SJCRH30 (cell line): ENCODE measurements around the gene PSD2. TPM values are rescaled to one million over a fixed set of nuclear protein-coding genes. Genes with fewer than 3 reads are reported as not detected.

Source experiments
- DNase-seq, 2 experiments: peaks; one replicate each; pipeline ENCODE4 v3.0.0-alpha.2; 2015 to 2020
- H3K27ac ChIP-seq: fragments of 250-450 bp; sonication (Bioruptor Pico); 2 replicates; pipeline ENCODE4 v1.5.1; 2020; ENCODE audit warnings: mild to moderate bottlenecking, moderate library complexity
- H3K27me3 ChIP-seq: fragments of 250-450 bp; sonication (Bioruptor Pico); 2 replicates; pipeline ENCODE4 v1.5.1; 2020; ENCODE audit warnings: mild to moderate bottlenecking, moderate library complexity
- H3K36me3 ChIP-seq: fragments of 250-450 bp; sonication (Bioruptor Pico); 2 replicates; pipeline ENCODE4 v1.5.1; 2020; ENCODE audit warnings: mild to moderate bottlenecking, moderate library complexity
- H3K4me1 ChIP-seq: fragments of 250-450 bp; sonication (Bioruptor Pico); 2 replicates; pipeline ENCODE4 v1.5.1; 2020; ENCODE audit warnings: mild to moderate bottlenecking, moderate library complexity
- H3K4me3 ChIP-seq: fragments of 250-450 bp; sonication (Bioruptor Pico); 2 replicates; pipeline ENCODE4 v1.5.1; 2020; ENCODE audit warnings: mild to moderate bottlenecking, moderate library complexity
- H3K9me3 ChIP-seq: fragments of 250-450 bp; sonication (Bioruptor Pico); replicated peaks from 2 replicates; pipeline ENCODE4 v1.5.1; 2020; ENCODE audit warnings: mild to moderate bottlenecking, moderate library complexity
- total RNA-seq: library from RNA; depleted of rRNA; stranded (reverse); fragments of >200 nt; shearing (Covaris generic); gene quantifications from 2 replicates; pipeline ENCODE4 v1.2.3, GENCODE V29; 2014

Gene PSD2
- total RNA-seq, 1 experiment from 2014 or later, result not detected

DNA sequence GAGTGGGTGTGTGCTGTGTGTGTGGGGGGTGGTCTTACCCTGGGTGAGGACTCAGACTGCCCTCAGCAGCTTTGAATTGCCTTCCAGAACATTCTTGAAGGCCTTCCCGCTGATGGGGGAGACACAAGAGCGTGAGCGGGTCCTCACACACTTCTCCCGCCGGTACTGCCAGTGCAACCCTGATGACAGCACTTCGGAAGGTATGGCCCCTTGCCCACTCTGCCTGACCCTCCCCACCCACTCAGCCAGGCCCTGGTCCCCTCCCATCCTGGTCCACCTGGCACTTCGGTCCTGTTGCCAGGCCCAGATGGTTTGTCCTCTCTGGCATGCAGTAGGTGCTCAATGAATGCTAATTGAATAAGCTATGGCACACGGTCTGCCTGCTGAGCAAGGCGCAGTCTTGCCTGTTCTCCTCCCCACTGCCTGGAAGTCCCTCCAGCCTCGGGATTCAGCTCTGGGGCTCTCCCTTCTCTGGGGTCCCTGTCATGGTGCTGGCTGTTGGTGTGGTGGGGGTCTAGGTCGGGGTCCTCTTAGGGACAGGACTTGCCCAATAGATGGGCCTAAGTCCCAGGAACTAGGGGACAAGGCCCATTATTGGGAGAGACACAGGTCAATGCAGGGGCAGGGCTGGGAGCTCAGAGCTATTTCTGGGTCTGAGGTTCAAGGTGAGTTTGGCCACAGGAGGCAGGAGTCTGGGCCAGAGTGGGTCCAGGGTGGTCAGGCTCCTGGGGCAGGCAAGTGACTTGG lies 26.4 kb downstream of the PSD2 start:
- Histone ChIP-seq H3K27ac (no peak overlapping the region), H3K4me3 (no peak overlapping the region), H3K27me3 (peaks cover 10% of the 10 kb centered on the region), H3K9me3 (peaks cover 3% of the 10 kb centered on the region; the same call in 1 of the 2 replicates), H3K36me3 (no peaks in the 10 kb centered on the region), H3K4me1 (no peaks in the 10 kb centered on the region)
- DNase-seq, result no peak

DNA sequence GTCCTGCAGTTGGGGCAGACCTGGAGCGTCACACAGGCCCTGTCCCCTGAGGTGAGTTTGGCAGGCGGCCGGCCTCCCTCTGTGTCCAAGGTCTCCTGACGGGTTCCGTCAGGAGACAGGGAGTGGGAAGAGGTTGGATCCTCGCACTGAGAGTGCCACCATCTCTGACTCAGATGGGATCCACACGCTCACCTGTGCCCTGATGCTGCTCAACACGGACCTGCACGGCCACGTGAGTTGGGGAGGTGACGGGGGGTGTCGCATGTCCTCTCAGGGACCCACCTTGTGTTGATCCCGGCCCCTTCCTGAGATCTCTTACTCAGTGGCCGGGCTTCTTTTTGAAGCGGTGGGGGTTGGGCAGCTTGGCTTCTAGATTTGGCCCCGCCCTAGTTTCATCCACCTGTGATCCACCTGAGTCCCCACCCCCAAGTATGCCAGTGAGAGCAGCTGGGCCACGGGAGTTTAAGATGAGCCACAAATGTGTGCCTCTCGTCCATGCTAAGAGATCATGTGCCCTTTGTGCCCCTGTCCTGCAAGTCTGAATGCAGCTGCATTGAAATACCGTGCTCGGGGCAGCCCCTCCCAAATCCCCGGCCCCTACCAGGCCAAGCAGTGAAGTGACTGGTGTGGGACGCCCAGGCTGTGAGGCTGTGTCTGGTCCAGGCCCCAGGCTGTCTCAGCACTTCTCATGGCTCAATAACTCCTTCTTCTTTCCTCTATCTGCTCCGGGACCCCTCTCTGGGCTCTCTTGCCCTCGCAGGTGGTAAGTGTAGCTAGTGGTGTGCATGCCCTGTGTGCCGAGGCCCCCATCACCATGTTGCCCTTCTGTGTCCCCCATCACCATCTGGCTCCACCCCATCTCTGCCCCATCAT lies 27.2 kb downstream of the PSD2 start:
- no peaks in the 10 kb centered on the region for H3K4me1 ChIP-seq
- H3K27ac ChIP-seq, result no peak overlapping the region
- H3K9me3 ChIP-seq, result peaks cover 3% of the 10 kb centered on the region; the same call in 1 of the 2 replicates
- H3K36me3 ChIP-seq, result no peaks in the 10 kb centered on the region
- no peak overlapping the region for H3K4me3 ChIP-seq
- H3K27me3 ChIP-seq, result peaks cover 10% of the 10 kb centered on the region
- no peak for DNase-seq

DNA sequence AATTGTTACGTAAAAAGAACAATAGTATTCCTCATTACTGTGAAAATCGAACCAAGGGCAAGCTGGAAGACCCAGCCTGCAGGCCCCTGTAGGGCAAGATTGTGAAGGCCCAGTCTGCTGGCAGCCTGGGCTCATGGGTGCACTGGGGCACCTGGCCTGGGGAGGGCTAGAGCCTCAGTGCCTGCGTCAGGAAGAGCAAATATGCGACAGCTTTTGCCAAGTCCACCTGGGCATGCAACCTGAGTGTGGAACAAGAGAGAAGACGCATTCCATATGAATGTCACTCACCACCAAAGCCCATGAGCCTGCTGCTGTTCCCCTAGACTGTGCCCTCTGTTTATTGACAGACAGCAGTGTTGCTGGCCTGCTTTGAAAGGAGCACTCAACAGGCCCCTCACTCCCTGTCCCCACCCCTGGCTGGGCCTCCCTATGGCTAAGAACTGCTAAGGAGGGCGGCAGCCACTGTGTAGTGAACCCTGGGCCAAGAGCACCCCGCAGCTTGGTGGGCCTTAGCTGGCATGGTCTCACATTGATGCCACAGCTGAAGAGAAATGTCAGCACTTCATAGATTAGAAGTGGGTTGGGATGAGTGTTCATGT lies 28.2 kb downstream of the PSD2 start:
- no peaks in the 10 kb centered on the region for H3K9me3 ChIP-seq
- H3K4me3 ChIP-seq, result no peak overlapping the region
- no peaks in the 10 kb centered on the region for H3K36me3 ChIP-seq
- no peak for DNase-seq
- no peaks in the 10 kb centered on the region for H3K4me1 ChIP-seq
- H3K27ac ChIP-seq, result no peak overlapping the region
- peaks cover 10% of the 10 kb centered on the region for H3K27me3 ChIP-seq

DNA sequence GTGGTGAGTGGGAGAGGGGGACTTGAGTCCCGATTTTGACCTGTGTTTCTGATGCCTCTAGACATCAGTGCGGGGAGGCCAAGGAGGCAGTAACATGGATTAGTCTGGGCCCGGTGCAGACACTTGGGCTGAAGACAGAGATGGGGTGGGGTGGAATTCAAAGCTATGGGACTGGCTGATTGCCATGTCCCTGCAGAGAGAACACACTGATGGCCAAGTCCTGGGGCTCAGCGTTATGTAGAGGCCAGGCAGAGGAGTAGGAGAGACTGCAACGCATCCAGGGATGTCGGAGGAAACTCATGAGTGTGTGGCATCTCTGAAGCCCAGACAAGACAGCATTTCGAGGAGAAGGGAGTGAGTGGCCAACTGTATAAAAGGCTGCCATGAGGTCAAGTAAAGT lies 30.1 kb downstream of the PSD2 start:
- H3K4me1 ChIP-seq, result no peaks in the 10 kb centered on the region

DNA sequence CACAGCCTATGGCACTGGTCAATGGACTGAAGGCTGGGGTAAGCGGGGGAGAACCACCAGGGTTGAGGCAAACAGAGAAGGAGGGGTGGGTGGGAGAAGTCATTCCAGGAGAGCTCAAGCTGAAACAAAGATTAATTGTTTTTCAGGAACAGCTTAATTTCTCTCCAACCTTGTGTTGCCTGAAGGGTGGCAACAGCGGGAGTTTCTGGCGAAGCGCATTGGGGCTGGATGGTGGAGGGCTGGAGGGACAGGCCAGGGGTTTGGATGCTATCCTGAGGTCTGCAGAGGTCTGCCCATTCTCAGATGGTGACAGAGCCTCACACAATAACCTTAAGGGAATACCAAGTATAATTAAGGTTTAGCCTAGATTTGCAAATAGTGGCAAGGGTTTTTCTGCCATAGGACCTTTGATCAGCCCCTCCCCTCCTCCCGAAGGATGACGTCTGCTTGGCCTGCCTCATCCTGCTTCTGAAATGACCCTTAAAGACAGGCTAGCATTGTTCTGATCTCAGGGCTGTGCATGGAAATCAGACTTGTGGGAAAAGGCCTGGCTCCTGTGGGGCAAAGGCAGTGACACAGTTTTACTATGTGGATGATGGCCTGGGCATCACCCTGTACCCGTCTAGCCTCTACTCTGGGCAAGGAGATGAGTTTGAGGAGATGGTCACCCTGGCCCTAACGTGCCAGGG lies 32.7 kb downstream of the PSD2 start:
- Histone ChIP-seq H3K27me3 (peaks cover 13% of the 10 kb centered on the region), H3K36me3 (no peaks in the 10 kb centered on the region), H3K27ac (no peak overlapping the region), H3K4me1 (no peaks in the 10 kb centered on the region), H3K9me3 (no peaks in the 10 kb centered on the region; the same call in 1 of the 2 replicates), H3K4me3 (no peak overlapping the region)
- no peak for DNase-seq

More for the DNA sequence above, 30.1 kb downstream of the PSD2 start:
- peaks cover 13% of the 10 kb centered on the region for H3K27me3 ChIP-seq
- H3K4me3 ChIP-seq, result no peak overlapping the region
- no peaks in the 10 kb centered on the region for H3K36me3 ChIP-seq
- no peak overlapping the region for H3K27ac ChIP-seq
- DNase-seq, result no peak
- H3K9me3 ChIP-seq, result no peaks in the 10 kb centered on the region; the same call in 1 of the 2 replicates

DNA sequence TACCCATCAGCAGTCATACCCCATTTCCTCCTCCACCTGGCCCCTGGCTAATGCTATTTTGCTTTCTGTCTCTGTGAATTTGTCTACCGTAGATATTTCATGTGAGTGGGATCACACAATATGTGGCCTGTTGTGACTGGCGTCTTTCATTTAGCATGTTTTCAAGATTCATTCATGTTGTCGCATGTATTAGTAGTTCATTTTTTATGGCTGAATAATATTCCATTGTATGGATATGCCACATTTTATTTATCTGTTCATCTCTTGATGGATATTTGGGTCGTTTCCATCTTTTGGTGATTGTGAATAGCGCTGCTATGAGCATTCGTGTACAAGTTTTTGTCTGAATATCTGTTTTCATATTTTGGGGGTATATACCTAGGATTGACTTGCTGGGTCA lies 33.9 kb downstream of the PSD2 start:
- Histone ChIP-seq H3K27ac (no peak overlapping the region), H3K4me1 (no peaks in the 10 kb centered on the region), H3K4me3 (no peak overlapping the region), H3K36me3 (no peaks in the 10 kb centered on the region), H3K27me3 (peaks cover 13% of the 10 kb centered on the region), H3K9me3 (no peaks in the 10 kb centered on the region; the same call in 1 of the 2 replicates)
- no peak for DNase-seq

DNA sequence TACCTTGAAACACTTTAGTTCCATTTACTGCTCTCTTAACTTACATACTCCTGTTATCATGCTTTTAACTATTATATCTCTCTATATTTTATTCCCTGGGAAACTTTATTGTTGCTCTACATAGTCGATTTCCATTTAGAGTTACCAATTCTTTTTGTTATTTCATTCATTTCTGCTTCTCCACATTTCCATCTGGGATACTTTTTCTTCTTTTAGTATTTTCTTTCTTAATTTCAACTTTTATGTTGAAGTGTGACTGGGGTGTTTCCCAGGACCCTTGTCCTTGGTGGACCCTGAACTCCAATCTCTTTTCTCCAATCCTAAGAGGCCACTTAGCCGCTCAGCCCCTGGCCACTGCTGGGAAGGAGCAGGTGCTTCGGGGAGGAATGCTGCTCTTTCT lies 36.0 kb downstream of the PSD2 start:
- Histone ChIP-seq H3K36me3 (no peaks in the 10 kb centered on the region), H3K9me3 (no peaks in the 10 kb centered on the region; the same call in 1 of the 2 replicates), H3K27ac (no peak overlapping the region), H3K4me3 (no peak overlapping the region), H3K4me1 (no peaks in the 10 kb centered on the region), H3K27me3 (peaks cover 3% of the 10 kb centered on the region; the same call in 1 of the 2 replicates)
- DNase-seq, result no peak

DNA sequence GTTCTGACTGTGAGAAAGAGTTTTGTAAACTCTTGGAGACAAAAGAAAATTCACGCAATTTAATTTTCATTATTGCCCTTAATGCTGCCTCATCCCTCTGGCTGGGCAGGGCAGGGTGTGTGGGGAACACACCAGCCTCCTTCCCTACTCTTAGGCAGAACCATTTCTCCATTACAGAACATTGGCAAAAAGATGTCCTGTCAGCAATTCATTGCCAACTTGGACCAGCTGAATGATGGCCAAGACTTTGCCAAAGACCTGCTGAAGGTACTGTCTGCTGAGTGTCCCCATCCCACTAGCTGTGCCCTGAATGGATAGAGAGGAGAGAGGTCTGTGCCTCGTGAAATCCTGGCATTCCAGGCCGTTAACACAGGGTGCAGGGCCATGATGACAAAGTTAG lies 37.9 kb downstream of the PSD2 start:
- H3K27me3 ChIP-seq, result peaks cover 3% of the 10 kb centered on the region; the same call in 1 of the 2 replicates
- DNase-seq, result no peak
- no peak overlapping the region for H3K27ac ChIP-seq
- H3K9me3 ChIP-seq, result no peaks in the 10 kb centered on the region; the same call in 1 of the 2 replicates
- no peak overlapping the region for H3K4me3 ChIP-seq
- H3K4me1 ChIP-seq, result no peaks in the 10 kb centered on the region
- H3K36me3 ChIP-seq, result no peaks in the 10 kb centered on the region

DNA sequence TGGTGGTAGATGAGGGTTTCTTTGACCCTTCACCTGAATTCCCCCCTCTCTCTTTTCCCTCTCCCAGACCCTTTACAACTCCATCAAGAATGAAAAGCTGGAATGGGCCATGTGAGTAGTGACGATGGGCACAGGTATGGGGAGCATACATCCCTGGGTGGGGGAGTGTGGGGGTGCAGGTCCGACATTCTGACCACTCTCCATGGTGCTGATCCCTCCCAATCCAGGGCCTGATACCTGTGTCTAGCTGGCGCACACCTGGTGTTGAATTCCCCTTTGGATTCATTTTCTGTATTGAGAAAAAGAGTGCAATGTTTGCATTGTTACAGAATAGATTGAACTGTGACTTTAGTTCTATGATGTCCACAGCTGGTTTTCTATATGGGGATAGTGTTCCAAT lies 40.0 kb downstream of the PSD2 start:
- H3K36me3 ChIP-seq, result no peaks in the 10 kb centered on the region
- no peaks in the 10 kb centered on the region for H3K4me1 ChIP-seq
- no peaks in the 10 kb centered on the region for H3K9me3 ChIP-seq
- no peak for DNase-seq
- H3K4me3 ChIP-seq, result no peak overlapping the region
- H3K27ac ChIP-seq, result no peak overlapping the region
- no peaks in the 10 kb centered on the region; the same call in 1 of the 2 replicates for H3K27me3 ChIP-seq

DNA sequence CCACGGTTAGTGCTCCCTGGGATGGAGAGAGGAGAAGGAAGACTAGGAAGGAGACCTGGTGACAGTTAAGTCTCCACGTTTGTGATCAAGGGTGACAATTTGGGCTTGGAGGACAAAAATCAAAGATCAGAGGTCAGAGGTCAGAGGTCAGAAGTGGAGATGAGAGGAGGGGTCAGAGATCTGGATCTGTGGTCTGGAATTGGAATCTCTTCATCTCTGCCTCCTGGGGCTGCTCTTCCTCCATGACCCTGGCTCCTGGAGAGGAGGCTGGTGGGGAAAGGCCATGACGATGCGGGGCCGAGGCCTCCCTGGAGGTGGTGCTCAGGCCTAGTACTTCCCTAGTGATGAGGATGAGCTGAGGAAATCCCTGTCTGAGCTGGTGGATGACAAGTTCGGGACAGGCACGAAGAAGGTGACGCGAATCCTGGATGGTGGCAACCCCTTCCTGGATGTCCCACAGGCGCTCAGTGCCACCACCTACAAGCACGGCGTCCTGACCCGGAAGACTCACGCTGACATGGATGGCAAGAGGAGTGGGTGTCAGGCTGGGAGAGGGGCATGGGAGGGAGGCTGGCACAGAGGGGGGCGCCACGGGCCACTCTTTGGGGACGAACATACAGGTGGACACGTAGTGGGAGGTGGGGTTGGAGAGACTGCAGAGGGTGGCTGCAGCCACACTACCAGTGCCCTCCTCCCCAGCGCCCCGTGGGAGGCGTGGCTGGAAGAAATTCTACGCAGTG lies 41.0 kb downstream of the PSD2 start:
- no peak overlapping the region for H3K27ac ChIP-seq
- no peak for DNase-seq
- H3K4me3 ChIP-seq, result no peak overlapping the region
- no peaks in the 10 kb centered on the region for H3K4me1 ChIP-seq
- H3K36me3 ChIP-seq, result no peaks in the 10 kb centered on the region
- H3K9me3 ChIP-seq, result no peaks in the 10 kb centered on the region
- no peaks in the 10 kb centered on the region; the same call in 1 of the 2 replicates for H3K27me3 ChIP-seq

DNA sequence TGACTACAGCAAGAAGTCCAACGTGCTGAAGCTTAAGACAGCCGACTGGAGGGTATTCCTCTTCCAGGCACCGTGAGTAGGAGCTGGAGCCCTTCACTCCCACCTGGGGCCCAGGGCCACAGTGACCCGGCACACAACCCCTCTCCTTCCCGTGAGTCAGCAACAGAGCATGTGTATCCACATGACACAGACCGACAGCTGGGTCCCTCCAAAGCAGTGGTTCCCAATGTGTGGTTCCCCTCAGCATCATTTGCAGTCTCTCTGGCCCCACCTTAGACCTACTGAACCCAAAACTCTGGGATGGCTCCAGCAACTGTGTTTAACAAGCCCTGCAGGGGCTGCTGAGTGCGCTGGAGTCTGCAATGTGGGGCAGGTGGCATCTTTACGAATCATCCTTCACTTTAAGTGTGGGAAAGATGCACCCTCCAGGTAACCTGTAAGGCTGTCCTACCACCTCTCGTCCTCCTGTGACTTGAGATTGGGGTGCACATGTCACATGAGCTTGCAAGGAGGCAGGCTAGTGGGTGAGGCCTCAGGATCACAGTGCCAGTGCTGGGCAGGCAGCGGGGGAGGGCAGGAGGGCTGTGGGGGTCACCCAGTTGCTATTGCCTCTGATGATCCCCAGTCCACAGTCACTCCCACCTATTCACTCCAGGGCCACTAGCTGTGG lies 42.2 kb downstream of the PSD2 start:
- Histone ChIP-seq H3K27ac (no peak overlapping the region), H3K27me3 (peaks cover 4% of the 10 kb centered on the region; the same call in 1 of the 2 replicates), H3K36me3 (no peaks in the 10 kb centered on the region), H3K9me3 (no peaks in the 10 kb centered on the region), H3K4me1 (no peaks in the 10 kb centered on the region), H3K4me3 (no peak overlapping the region)
- peak in 1 of 2 experiments; percentile 25 for DNase-seq

DNA sequence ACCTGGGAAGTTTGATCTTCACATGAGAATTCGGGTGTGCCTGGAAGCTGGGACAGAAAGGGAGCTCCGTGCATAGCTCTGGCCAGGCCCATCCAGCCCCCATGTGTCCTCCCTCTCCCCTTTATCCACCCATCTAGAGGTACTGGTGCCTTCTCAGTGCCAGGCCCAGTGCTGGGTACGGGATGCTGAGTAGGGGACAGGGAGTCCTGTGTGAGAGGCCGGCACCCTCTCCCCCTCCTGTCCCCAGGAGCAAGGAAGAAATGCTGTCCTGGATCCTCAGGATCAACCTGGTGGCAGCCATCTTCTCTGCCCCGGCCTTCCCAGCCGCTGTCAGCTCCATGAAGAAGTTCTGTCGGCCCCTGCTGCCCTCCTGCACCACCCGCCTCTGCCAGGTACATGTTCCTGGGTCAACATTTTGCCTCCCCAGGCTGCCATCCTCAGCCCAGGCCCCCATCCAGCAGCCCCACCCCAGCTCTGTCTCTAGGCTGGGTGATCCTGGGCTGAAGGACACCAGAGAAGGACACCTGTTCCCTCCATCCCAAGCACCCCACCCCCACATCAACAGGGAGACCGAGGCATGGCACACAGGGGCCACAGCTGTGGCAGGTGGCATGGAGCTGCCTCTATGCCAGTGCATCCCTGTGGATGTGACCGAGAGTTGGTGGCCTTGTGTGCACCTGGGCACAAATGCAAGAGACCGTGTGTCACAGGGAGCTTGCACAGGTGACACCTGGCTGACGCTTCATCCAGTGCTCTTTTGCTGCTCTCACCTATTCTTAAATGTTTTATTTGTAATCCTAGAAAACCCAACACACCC lies 43.0 kb downstream of the PSD2 start:
- Histone ChIP-seq H3K27ac (no peak overlapping the region), H3K9me3 (no peaks in the 10 kb centered on the region), H3K36me3 (no peaks in the 10 kb centered on the region), H3K4me1 (no peaks in the 10 kb centered on the region), H3K4me3 (no peak overlapping the region), H3K27me3 (0 out of 2 replicates have a peak, but pooled peaks cover 7% of the 10 kb centered on the region)
- no peak for DNase-seq
